AG04450 (cell line): Measurements from ENCODE around the gene PLAGL2. TPM values are rescaled to one million over a fixed set of nuclear protein-coding genes. Genes with fewer than 3 reads are reported as not detected.
"Not testable (repeated sequence)": the region's sequence is repeated elsewhere in the genome, so short reads cannot be mapped to it uniquely, and the experiment has no call there.

ENCODE experiments used
- CTCF ChIA-PET: fragments of 300-600, 350-600 bp; formaldehyde crosslinking; extraction: SDS; loops from one replicate; lab custom pipeline; 2022; ENCODE audit warnings: antibody characterized with exemption, inconsistent platforms; lab: Charles Lee
- POLR2A ChIA-PET: fragments of 350-600 bp; formaldehyde crosslinking; extraction: SDS; loops from one replicate; lab custom pipeline; 2021; ENCODE audit warnings: antibody characterized with exemption, inconsistent platforms; lab: Yijun Ruan, JAX
- DNase-seq: peaks from one replicate; pipeline ENCODE4 v3.0.0-alpha.2; 2011; ENCODE audit warnings: low read depth, low spot score
- H3K27ac ChIP-seq: one replicate; pipeline ENCODE4 v1.5.1; 2012; ENCODE audit warnings: low read depth, low read length, control low read depth
- H3K27me3 ChIP-seq: one replicate; pipeline ENCODE4 v1.6.0; 2012; ENCODE audit warnings: low read length; ENCODE audit not compliant: control insufficient read depth, insufficient read depth
- H3K4me3 ChIP-seq: 2 replicates; pipeline ENCODE4 v1.5.1; 2011; ENCODE audit warnings: mild to moderate bottlenecking, low read depth, low read length, control low read depth
- H3K9me3 ChIP-seq: 2 replicates; pipeline ENCODE4 v1.5.1; 2012; ENCODE audit warnings: low read length; ENCODE audit not compliant: control insufficient read depth, insufficient read depth
- polyA plus RNA-seq: library from polyadenylated mRNA; depleted of rRNA; stranded (reverse); fragments of >200 nt; gene quantifications from 2 replicates; pipeline ENCODE4 v1.2.3, GENCODE V29; 2011
- TF ChIP-seq, protein P1 (sequence below): IDR thresholded peaks from 2 replicates; pipeline ENCODE4 v1.5.1; 2011; ENCODE audit warnings: low read depth, low read length, control low read depth, inconsistent platforms

Gene PLAGL2
- polyA plus RNA-seq, 1 experiment: 5.9 TPM

DNA sequence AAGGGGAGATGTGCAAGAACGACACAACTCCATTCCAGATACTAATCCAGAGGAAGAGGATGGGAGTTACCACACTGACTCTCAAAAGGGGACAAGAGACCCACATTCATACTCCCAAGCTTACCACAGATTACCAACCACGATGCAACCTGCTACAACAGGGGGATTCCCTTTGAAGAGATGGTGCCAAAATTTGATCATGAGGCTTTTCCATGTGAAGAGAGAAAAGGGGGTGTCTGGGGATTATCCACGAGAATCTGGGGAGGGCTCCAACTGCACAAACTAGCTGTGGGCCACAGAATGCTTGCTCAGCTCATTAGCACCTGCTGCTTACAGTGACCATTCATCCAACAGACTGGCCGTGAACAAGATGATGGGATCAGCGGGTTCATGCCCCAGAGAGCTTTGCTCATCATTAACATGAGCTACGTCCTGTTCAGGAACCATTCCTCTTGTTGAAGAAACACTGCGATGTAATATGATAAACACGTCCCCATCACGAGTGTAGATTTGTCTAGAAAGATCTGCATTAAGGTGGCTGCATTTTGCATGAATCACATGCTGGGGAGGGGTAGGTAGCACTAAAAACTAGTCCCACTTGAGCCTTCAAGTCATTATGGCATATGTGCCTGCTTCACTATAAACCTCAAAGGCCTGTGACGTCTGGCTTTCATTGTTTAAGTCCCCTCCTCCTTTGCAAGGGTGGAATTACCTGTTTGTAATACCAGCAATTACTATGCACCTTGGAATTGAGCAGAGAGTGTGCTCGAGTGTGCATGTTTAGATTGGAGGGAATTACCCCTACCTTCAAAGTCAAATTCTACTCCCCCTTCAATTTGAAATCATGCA lies 4.0 kb downstream of the PLAGL2 start:
- no peak overlapping the region for H3K27ac ChIP-seq
- no peak for DNase-seq
- TF ChIP-seq, protein P1, sequence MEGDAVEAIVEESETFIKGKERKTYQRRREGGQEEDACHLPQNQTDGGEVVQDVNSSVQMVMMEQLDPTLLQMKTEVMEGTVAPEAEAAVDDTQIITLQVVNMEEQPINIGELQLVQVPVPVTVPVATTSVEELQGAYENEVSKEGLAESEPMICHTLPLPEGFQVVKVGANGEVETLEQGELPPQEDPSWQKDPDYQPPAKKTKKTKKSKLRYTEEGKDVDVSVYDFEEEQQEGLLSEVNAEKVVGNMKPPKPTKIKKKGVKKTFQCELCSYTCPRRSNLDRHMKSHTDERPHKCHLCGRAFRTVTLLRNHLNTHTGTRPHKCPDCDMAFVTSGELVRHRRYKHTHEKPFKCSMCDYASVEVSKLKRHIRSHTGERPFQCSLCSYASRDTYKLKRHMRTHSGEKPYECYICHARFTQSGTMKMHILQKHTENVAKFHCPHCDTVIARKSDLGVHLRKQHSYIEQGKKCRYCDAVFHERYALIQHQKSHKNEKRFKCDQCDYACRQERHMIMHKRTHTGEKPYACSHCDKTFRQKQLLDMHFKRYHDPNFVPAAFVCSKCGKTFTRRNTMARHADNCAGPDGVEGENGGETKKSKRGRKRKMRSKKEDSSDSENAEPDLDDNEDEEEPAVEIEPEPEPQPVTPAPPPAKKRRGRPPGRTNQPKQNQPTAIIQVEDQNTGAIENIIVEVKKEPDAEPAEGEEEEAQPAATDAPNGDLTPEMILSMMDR: no peak
- no peaks in the 10 kb centered on the region for H3K9me3 ChIP-seq
- H3K27me3 ChIP-seq: no peaks in the 10 kb centered on the region
- POLR2A ChIA-PET: interaction anchor here (0.6 kb wide), 1 partner anchor 154 kb away, joined by 3 read pairs; the partner anchor contains the start of gene ASXL1
- CTCF ChIA-PET: no interaction called here
- no peak overlapping the region for H3K4me3 ChIP-seq

DNA sequence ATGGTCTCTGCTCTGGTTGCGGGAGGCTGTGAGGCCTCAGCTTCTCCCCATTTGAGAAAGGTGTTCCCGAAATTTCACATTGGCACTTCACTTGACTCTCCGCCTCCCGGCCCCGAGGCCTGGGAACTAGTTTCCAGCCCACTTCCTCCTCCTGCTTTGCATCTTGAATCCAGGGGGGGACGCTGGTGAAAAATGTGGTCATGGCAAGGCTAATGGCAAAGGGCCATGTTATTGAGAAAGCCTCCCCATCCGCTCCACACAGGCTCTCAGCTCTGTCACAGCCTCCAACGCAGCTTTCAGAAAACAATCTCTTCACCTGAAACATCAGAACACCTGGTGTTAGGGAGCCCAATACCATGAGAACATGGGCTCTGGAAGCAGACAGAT lies 5.6 kb downstream of the PLAGL2 start:
- H3K9me3 ChIP-seq: no peaks in the 10 kb centered on the region
- CTCF ChIA-PET: interaction anchor here (0.6 kb wide), 1 partner anchor 345 kb away, joined by 5 read pairs; no protein-coding TSS in a partner anchor
- no peak overlapping the region for H3K27ac ChIP-seq
- TF ChIP-seq, protein P1: no peak
- no peak overlapping the region for H3K4me3 ChIP-seq
- no peak for DNase-seq
- no peaks in the 10 kb centered on the region for H3K27me3 ChIP-seq
- POLR2A ChIA-PET: no interaction called here

- CTCF ChIA-PET: interaction anchor here (0.6 kb wide), 1 partner anchor 344 kb away, joined by 5 read pairs; no protein-coding TSS in a partner anchor
- TF ChIP-seq, protein P1: no peak
- no peak overlapping the region for H3K27ac ChIP-seq
- DNase-seq: no peak
- H3K4me3 ChIP-seq: no peak overlapping the region
- H3K9me3 ChIP-seq: no peaks in the 10 kb centered on the region
- no peaks in the 10 kb centered on the region for H3K27me3 ChIP-seq
- POLR2A ChIA-PET: no interaction called here
Measured at GRCh38 chr20:32201296-32201976, 6.1 kb downstream of the PLAGL2 start.

DNA sequence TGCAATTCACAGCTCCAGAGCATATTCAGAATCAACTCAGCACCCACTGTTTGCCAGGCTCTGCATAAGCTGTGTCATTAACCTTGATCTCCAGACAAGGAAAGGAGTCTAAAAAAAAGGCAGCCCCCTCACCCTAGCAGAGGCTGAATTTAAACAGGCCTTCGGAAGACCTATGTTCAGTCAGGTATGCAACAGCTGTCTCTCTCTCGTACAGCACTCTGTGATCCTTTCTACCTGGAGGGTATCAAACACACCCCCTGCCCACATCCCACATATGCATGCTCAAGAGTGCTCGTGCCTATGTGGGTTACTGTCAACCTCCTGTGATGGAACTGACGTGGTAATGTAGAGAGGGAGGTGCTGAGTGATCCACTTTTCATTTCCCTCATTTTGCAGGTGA lies 8.5 kb downstream of the PLAGL2 start:
- Histone ChIP-seq H3K4me3 (no peak overlapping the region), H3K27ac (no peak overlapping the region), H3K27me3 (no peaks in the 10 kb centered on the region), H3K9me3 (no peaks in the 10 kb centered on the region)
- TF ChIP-seq, protein P1: no peak
- DNase-seq: no peak
- POLR2A ChIA-PET: no interaction called here
- CTCF ChIA-PET: no interaction called here

DNA sequence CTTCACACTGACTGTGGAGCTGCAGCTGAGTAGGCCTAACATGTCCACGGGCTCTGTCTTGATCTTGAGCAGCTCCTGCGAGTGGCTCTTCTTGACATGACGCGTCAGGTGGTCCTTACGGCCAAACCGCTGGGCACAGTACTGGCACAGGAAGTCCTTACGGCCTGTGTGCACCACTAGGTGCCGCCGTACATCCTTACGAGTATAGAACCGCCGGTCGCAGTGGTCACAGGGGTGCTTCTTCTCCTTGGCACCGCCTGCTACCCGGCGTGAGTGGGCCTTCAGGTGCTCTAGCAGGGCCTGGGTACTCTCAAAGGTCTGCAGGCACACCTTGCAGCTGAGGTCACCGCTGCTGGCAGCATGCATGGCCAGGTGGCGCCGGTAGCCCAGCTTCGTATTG lies 10.4 kb downstream of the PLAGL2 start:
- POLR2A ChIA-PET, H3K27ac ChIP-seq, H3K9me3 ChIP-seq, CTCF ChIA-PET, DNase-seq, H3K27me3 ChIP-seq, H3K4me3 ChIP-seq: not testable (repeated sequence)

DNA sequence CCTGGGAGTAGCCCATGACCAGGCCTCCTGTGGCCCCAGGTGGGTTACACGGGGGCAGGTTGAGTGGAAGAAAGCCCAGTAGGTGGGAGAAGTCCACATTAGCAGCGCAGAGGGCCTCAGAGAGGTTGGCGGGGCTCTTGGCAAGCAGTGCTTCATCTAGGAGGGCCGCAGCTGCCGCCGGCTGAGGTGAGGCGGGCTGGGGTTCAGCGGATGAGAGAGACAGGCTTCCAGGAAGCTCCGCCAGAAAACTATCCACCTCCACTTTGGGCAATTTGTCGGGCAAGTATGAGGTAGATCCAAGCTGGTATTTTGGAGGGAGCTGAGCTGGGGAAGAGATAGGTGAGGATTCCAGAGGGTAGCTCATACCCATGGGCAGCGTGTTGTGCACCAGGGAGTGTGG lies 10.9 kb downstream of the PLAGL2 start:
- H3K27me3 ChIP-seq, H3K4me3 ChIP-seq, DNase-seq, H3K27ac ChIP-seq, POLR2A ChIA-PET, CTCF ChIA-PET, H3K9me3 ChIP-seq: not testable (repeated sequence)
